ENCODE results near the gene CHMP5. TPM values are rescaled to one million over a fixed set of nuclear protein-coding genes. Genes with fewer than 3 reads are reported as not detected.

CHMP5 gene
- total RNA-seq: 92.7 and 94.4 TPM in 2 replicates

GRCh38 chr9:33264473-33265177 is at the start of gene CHMP5, which contains the start of gene BAG1:
Gene CHMP5, plus strand, starts transcription at chr9:33265049. Its CDS starts 30 bp downstream, at chr9:33265079.
Gene BAG1, minus strand, starts transcription at chr9:33264708.

GRCh38 chr9:33239921-33240320 is 24.9 kb upstream of the CHMP5 start, which contains the start of gene SPINK4:
Gene SPINK4, plus strand, starts transcription at chr9:33240167. Its CDS starts 42 bp downstream, at chr9:33240209.

GRCh38 chr9:33290247-33291030 is 25.6 kb downstream of the CHMP5 start, which contains the start of gene NFX1:
Gene NFX1, plus strand, starts transcription at chr9:33290516. Its CDS starts 57 bp downstream, at chr9:33290573.

Other genes starting within 250 kb of the CHMP5 start
- gene DNAJA1, start 239.8 kb upstream of the CHMP5 start, total RNA-seq: 77.1 TPM in 2 replicates
- 13.7 and 17.0 TPM in 2 replicates for gene SMU1, start 188.4 kb upstream of the CHMP5 start, total RNA-seq
- 80.5 and 107 TPM in 2 replicates for gene B4GALT1, start 97.7 kb upstream of the CHMP5 start, total RNA-seq
- gene SPINK4, start 24.9 kb upstream of the CHMP5 start, total RNA-seq: not detected in 2 replicates
- 49.4 and 80.9 TPM in 2 replicates for gene BAG1, start 341 bp upstream of the CHMP5 start, total RNA-seq
- 21.5 and 26.8 TPM in 2 replicates for gene NFX1, start 25.5 kb downstream of the CHMP5 start, total RNA-seq
- not detected in 2 replicates for gene AQP7, start 137.5 kb downstream of the CHMP5 start, total RNA-seq
- 912 and 943 TPM in 2 replicates for gene AQP3, start 182.5 kb downstream of the CHMP5 start, total RNA-seq
- 43.1 and 48.7 TPM in 2 replicates for gene NOL6, start 208.9 kb downstream of the CHMP5 start, total RNA-seq

All from airway epithelial cell (primary cell).